Measurements from ENCODE around the gene LTB4R. TPM values are rescaled to one million over a fixed set of nuclear protein-coding genes. Genes with fewer than 3 reads are reported as not detected.

LTB4R gene
- total and polyA plus RNA-seq, 9 of the 15 experiments (the other 6 are each of a cell fraction or from before 2014, with no cell fraction given), result 0.38 to 10.5 (median 2.8) TPM

GRCh38 chr14:24277071-24277470 is 34.2 kb upstream of the LTB4R start (continued):
- no peak for TF ChIP-seq ATF1 (CRISPR knock-in tag; IDR thresholded peaks at IDR 0.05)
- TF ChIP-seq ATF1 (tag; IDR thresholded peaks at IDR 0.05), result no peak
- TF ChIP-seq RERE (CRISPR knock-in tag; IDR thresholded peaks at IDR 0.05; ENCODE audit: borderline replicate concordance), result no peak
- no peak for TF ChIP-seq ZNF197 (CRISPR knock-in tag; IDR thresholded peaks at IDR 0.05; ENCODE audit: low read depth)
- TF ChIP-seq, protein P1, sequence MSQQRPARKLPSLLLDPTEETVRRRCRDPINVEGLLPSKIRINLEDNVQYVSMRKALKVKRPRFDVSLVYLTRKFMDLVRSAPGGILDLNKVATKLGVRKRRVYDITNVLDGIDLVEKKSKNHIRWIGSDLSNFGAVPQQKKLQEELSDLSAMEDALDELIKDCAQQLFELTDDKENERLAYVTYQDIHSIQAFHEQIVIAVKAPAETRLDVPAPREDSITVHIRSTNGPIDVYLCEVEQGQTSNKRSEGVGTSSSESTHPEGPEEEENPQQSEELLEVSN (IDR thresholded peaks at IDR 0.05; ENCODE audit: borderline replicate concordance in 1 of 2, extremely low read depth in 1 of 2, insufficient read depth in 1 of 2, insufficient read length in 1 of 2, low read depth in 1 of 2, low read length in 1 of 2, poor library complexity in 1 of 2, severe bottlenecking in 1 of 2), result no peak
- no peak for TF ChIP-seq NFE2L1 (tag; IDR thresholded peaks at IDR 0.05; ENCODE audit: borderline replicate concordance, low read depth)
- no peak for TF ChIP-seq RBM39 (optimal IDR thresholded peaks at IDR 0.05; ENCODE audit: low read depth, low read length)
- no peak for TF ChIP-seq ZFX (CRISPR knock-in tag; IDR thresholded peaks at IDR 0.05)

All from K562 (cell line).